ENCODE data around the gene BCAS1. TPM values are rescaled to one million over a fixed set of nuclear protein-coding genes. Genes with fewer than 3 reads are reported as not detected.

Gene BCAS1
- total RNA-seq, 4 donors from 2014 or later = not detected

- TF ChIP-seq CTCF (IDR thresholded peaks at IDR 0.05; ENCODE audit: low read depth) = no peak
Measured at GRCh38 chr20:53995949-53996348, 74.4 kb downstream of the BCAS1 start.

- TF ChIP-seq CTCF (IDR thresholded peaks at IDR 0.05; ENCODE audit: low read depth) = no peak
Measured at GRCh38 chr20:53994088-53994487, 76.3 kb downstream of the BCAS1 start.

GRCh38 chr20:53993310-53993709 lies 77.1 kb downstream of the BCAS1 start:
- TF ChIP-seq CTCF (IDR thresholded peaks at IDR 0.05; ENCODE audit: low read depth) = no peak

- TF ChIP-seq CTCF (IDR thresholded peaks at IDR 0.05; ENCODE audit: low read depth) = peak; percentile 78
Measured at GRCh38 chr20:53990768-53991450, 79.5 kb downstream of the BCAS1 start.

- no peak for TF ChIP-seq CTCF (IDR thresholded peaks at IDR 0.05; ENCODE audit: low read depth)
Measured at GRCh38 chr20:53990003-53990402, 80.4 kb downstream of the BCAS1 start.

GRCh38 chr20:53989401-53989800 lies 81.0 kb downstream of the BCAS1 start:
- no peak for TF ChIP-seq CTCF (IDR thresholded peaks at IDR 0.05; ENCODE audit: low read depth)

- peak; percentile 66 for TF ChIP-seq CTCF (IDR thresholded peaks at IDR 0.05; ENCODE audit: low read depth)
Measured at GRCh38 chr20:53986037-53986650, 84.2 kb downstream of the BCAS1 start.

Measured in subcutaneous adipose tissue (tissue), 4 donors.